HCT116 (cell line): ENCODE results near the gene GDF2. TPM values are rescaled to one million over a fixed set of nuclear protein-coding genes. Genes with fewer than 3 reads are reported as not detected.

Experiments used
- ATAC-seq: fragments of 200-7000 bp; cut with Tn5 transposase; 2 replicates; pipeline ENCODE4 v1.9.1; 2020; ENCODE audit warnings: mild to moderate bottlenecking, moderate library complexity
- BruUV-seq: library from RNA; stranded (reverse); fragments of 400-500 nt; replicated peaks from 2 replicates; lab custom pipeline; 2021; lab: Mats Ljungman, UMichigan
- CTCF ChIA-PET: fragments of 300-600 bp; sonication (Branson Sonifier 250); formaldehyde crosslinking; loops from one replicate; lab custom pipeline; 2021; ENCODE audit warnings: antibody characterized with exemption; lab: Charles Lee
- POLR2A ChIA-PET: fragments of 300-600, 350-600 bp; sonication (Branson Sonifier 250); formaldehyde crosslinking; loops from one replicate; lab custom pipeline; 2021; ENCODE audit warnings: antibody characterized with exemption; lab: Charles Lee
- RAD21 ChIA-PET, 2 experiments: fragments of 300-600 bp; sonication (Branson Sonifier 250); formaldehyde crosslinking; loops; one replicate each; lab custom pipeline; 2023; ENCODE audit warnings: low total read pairs in 2 of 2; ENCODE audit not compliant: uncharacterized antibody in 2 of 2, unreplicated experiment in 2 of 2, low non-redundant PET in 1 of 2; lab: Charles Lee
- DNase-seq: peaks from one replicate; pipeline ENCODE4 v3.0.0-alpha.2; 2010; ENCODE audit warnings: low read depth, low spot score
- H2AFZ ChIP-seq: fragments of 200-600 bp; shearing (Covaris generic), sonication (generic); 2 replicates; pipeline ENCODE4 v1.6.1; 2017; ENCODE audit warnings: low read depth, mixed run types, mixed read lengths, antibody characterized with exemption, low read length; ENCODE audit not compliant: poor library complexity, severe bottlenecking
- H3K27ac ChIP-seq: 2 replicates; pipeline ENCODE4 v1.5.1; 2012; ENCODE audit warnings: low read depth, low read length
- H3K27me3 ChIP-seq: fragments of 200-600 bp; sonication (generic); 2 replicates; pipeline ENCODE4 v1.6.1; 2016; ENCODE audit warnings: mixed run types, low read length, mixed read lengths; ENCODE audit not compliant: insufficient read depth
- H3K36me3 ChIP-seq, 2 experiments: fragments of 200-500 bp in 1 of 2; fragments of 200-600 bp in 1 of 2; sonication (Bioruptor generic) in 1 of 2; sonication (generic) in 1 of 2; 2 replicates each; pipeline versions ENCODE4 v1.5.1 to v1.6.1; 2014 to 2016; ENCODE audit warnings: low read length in 2 of 2, inconsistent platforms in 1 of 2, mixed read lengths in 1 of 2, mixed run types in 1 of 2; ENCODE audit not compliant: insufficient read depth in 2 of 2, control insufficient read depth in 1 of 2
- H3K4me1 ChIP-seq, 2 experiments: fragments of 200-600 bp in 1 of 2; sonication (generic) in 1 of 2; 2 replicates each; pipeline versions ENCODE4 v1.5.1 to v1.6.1; 2012 to 2017; ENCODE audit warnings: low read length in 2 of 2, inconsistent platforms in 1 of 2, mild to moderate bottlenecking in 1 of 2, mixed read lengths in 1 of 2, mixed run types in 1 of 2, moderate library complexity in 1 of 2; ENCODE audit not compliant: insufficient read depth in 2 of 2, control insufficient read depth in 1 of 2
- H3K4me2 ChIP-seq: fragments of 200-600 bp; sonication (generic); 2 replicates; pipeline ENCODE4 v1.6.1; 2017; ENCODE audit warnings: mixed run types, low read length, mixed read lengths
- H3K4me3 ChIP-seq, 2 experiments: fragments of 200-600 bp in 1 of 2; sonication (generic) in 1 of 2; replicated peaks in 1 of 2; 2 replicates each; pipeline ENCODE4 v1.5.1; 2011 to 2016; ENCODE audit warnings: low read length in 2 of 2, control low read depth in 1 of 2, low read depth in 1 of 2, mild to moderate bottlenecking in 1 of 2, mixed read lengths in 1 of 2, mixed run types in 1 of 2
- H3K79me2 ChIP-seq: fragments of 200-600 bp; sonication (generic); 2 replicates; pipeline ENCODE4 v1.6.1; 2017; ENCODE audit warnings: mild to moderate bottlenecking, mixed run types, low read length, moderate library complexity, mixed read lengths; ENCODE audit not compliant: insufficient read depth
- H3K9ac ChIP-seq: fragments of 200-600 bp; sonication (generic); 2 replicates; pipeline ENCODE4 v1.6.1; 2016; ENCODE audit warnings: low read length, mixed read lengths
- H3K9me2 ChIP-seq: fragments of 200-600 bp; sonication (generic), shearing (Covaris generic); 2 replicates; pipeline ENCODE4 v1.6.1; 2017; ENCODE audit warnings: mixed run types, mild to moderate bottlenecking, moderate library complexity; ENCODE audit not compliant: insufficient read depth
- H3K9me3 ChIP-seq, 2 experiments: fragments of 200-500 bp in 1 of 2; fragments of 200-600 bp in 1 of 2; sonication (Bioruptor generic) in 1 of 2; sonication (generic) in 1 of 2; 2 replicates each; pipeline ENCODE4 v1.6.1; 2014 to 2017; ENCODE audit warnings: low read length in 2 of 2, mixed read lengths in 2 of 2, inconsistent platforms in 1 of 2, low read depth in 1 of 2, mild to moderate bottlenecking in 1 of 2, mixed run types in 1 of 2, moderate library complexity in 1 of 2; ENCODE audit not compliant: control insufficient read depth in 1 of 2, insufficient read depth in 1 of 2
- H4K20me1 ChIP-seq: fragments of 200-600 bp; sonication (generic), shearing (Covaris generic); 2 replicates; pipeline ENCODE4 v1.6.1; 2017; ENCODE audit warnings: mixed run types, mild to moderate bottlenecking, moderate library complexity; ENCODE audit not compliant: insufficient read depth
- ATF3 ChIP-seq: IDR thresholded peaks from 2 replicates; pipeline ENCODE4 v1.6.1; 2012
- CEBPB ChIP-seq: IDR thresholded peaks from 2 replicates; pipeline ENCODE4 v1.6.1; 2012; ENCODE audit warnings: low read depth
- CTCF ChIP-seq, 3 experiments: fragments of 200-600 bp in 1 of 3; sonication (generic) in 1 of 3; IDR thresholded peaks in 2 of 3; conservative IDR thresholded peaks in 1 of 3; 2 replicates each; pipeline ENCODE4 v1.5.1; 2012 to 2017; ENCODE audit warnings: low read depth in 2 of 3, low read length in 2 of 3, antibody characterized with exemption in 1 of 3, borderline replicate concordance in 1 of 3, control low read depth in 1 of 3, mild to moderate bottlenecking in 1 of 3, mixed read lengths in 1 of 3, mixed run types in 1 of 3, moderate library complexity in 1 of 3; ENCODE audit not compliant: insufficient read depth in 1 of 3
- EZH2 ChIP-seq: fragments of 200-600 bp; sonication (generic); IDR thresholded peaks from 2 replicates; pipeline ENCODE4 v1.6.1; 2017; ENCODE audit warnings: antibody characterized with exemption, mixed run types
- FOSL1 ChIP-seq: IDR thresholded peaks from 2 replicates; pipeline ENCODE4 v1.6.1; 2012; ENCODE audit warnings: low read depth
- JUND ChIP-seq: IDR thresholded peaks from 2 replicates; pipeline ENCODE4 v1.6.1; 2012
- SRF ChIP-seq: IDR thresholded peaks from 2 replicates; pipeline ENCODE4 v1.6.1; 2012; ENCODE audit warnings: low read depth
- TCF7L2 ChIP-seq: IDR thresholded peaks from 2 replicates; pipeline ENCODE4 v1.7.0; 2011; ENCODE audit warnings: borderline replicate concordance, inconsistent platforms; ENCODE audit not compliant: insufficient read depth, insufficient read length; ENCODE audit errors: extremely low read depth
- YY1 ChIP-seq: IDR thresholded peaks from 2 replicates; pipeline ENCODE4 v1.6.1; 2011; ENCODE audit warnings: low read length, low read depth, moderate library complexity, mild to moderate bottlenecking; ENCODE audit not compliant: insufficient replicate concordance; ENCODE audit errors: extremely low read depth
- ZBTB33 ChIP-seq: IDR thresholded peaks from 2 replicates; pipeline ENCODE4 v1.6.1; 2011; ENCODE audit warnings: mild to moderate bottlenecking, low read length, moderate library complexity; ENCODE audit not compliant: insufficient replicate concordance; ENCODE audit errors: extremely low read depth
- ZFX ChIP-seq: fragments of 450-650 bp; IDR thresholded peaks from 2 replicates; pipeline ENCODE4 v1.6.1; 2017
- intact Hi-C: fragments of 100-400 bp; cut with micrococcal nuclease; formaldehyde crosslinking; loops from 2 replicates; pipeline ENCODE4 v1.10.0; 2022
- total RNA-seq: library from RNA; stranded (reverse); gene quantifications from one replicate; pipeline ENCODE4 v1.2.1, GENCODE V29; 2021; ENCODE audit not compliant: unreplicated experiment
- TF ChIP-seq, protein P1 (sequence below): IDR thresholded peaks from 2 replicates; pipeline ENCODE4 v1.6.1; 2012

The GDF2 gene
- total RNA-seq, 1 experiment from 2014 or later = not detected

DNA sequence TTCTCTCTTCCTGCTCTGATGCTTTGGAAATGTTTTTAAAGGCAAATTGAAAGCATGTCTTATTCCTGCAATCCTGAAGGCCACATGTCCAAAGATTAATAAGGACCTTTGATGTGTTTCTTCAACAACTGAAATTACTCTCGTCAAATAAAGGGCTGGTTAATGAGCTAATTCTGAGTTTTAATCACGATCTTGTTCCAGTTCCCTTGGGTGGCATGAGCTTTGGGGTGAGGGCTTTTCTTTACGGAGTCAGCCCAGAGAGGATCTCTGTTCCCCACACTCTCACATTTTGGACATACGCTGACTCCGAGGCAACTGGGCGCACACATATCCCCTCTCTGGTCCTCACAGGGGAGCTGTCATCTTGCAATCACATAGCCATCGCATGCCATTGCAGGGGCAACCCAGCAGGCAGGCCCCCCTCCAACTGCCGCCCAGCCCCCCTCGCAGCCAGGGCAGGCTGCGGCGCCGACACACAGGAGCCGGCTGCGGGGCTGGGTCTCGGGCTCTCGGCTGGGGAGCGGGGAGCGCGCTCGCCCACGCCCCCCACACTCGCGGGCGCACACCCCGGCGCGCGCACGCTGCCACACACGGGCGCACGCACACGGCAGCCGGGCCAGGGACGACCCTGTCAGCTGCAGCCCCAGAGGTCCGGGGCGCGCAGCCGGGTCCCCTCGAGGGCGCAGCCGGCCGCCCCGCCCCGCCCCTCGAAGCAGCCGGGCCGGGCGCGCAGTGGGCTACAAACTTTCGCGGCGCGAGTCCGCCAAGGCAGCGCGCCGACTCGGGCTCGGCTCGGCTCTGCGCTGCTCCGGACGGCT, 22.4 kb upstream of the GDF2 start, which contains the start of gene GDF10:
Gene GDF10, plus strand, starts transcription at position 587 of the 818 bp plus-strand sequence. CDS start 455 bp downstream, outside the sequence.
- Histone ChIP-seq H3K4me1 (no peaks in the 10 kb centered on the region), H3K4me2 (no peak within 1 kb of the TSS), H3K36me3 (no peaks in the 10 kb centered on the region), H3K27ac (no peak within 1 kb of the TSS), H2AFZ (no peak within 1 kb of the TSS), H4K20me1 (no peaks in the 10 kb centered on the region), H3K9me2 (no peaks in the 10 kb centered on the region), H3K27me3 (0 out of 2 replicates have a peak, but pooled peaks cover 11% of the 10 kb centered on the region), H3K79me2 (no peaks in the 10 kb centered on the region), H3K9ac (no peak within 1 kb of the TSS), H3K4me3 (no peak within 1 kb of the TSS), H3K9me3 (no peaks in the 10 kb centered on the region)
- ATAC-seq = no peak
- TF ChIP-seq EZH2 = no peak
- no peak for TF ChIP-seq TCF7L2
- TF ChIP-seq, protein P1, sequence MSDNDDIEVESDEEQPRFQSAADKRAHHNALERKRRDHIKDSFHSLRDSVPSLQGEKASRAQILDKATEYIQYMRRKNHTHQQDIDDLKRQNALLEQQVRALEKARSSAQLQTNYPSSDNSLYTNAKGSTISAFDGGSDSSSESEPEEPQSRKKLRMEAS = no peak
- TF ChIP-seq SRF = no peak
- no peak for TF ChIP-seq JUND
- no peak for TF ChIP-seq YY1
- no peak for TF ChIP-seq FOSL1
- TF ChIP-seq CTCF (IDR thresholded peaks at IDR 0.05 in 2 of 3, conservative IDR thresholded peaks at IDR 0.05 in 1 of 3; ENCODE audit: borderline replicate concordance in 1 of 3, insufficient read depth in 1 of 3, low read depth in 2 of 3, low read length in 2 of 3) = no peak
- TF ChIP-seq ZBTB33 = no peak
- TF ChIP-seq CEBPB = no peak
- TF ChIP-seq ZFX = no peak
- TF ChIP-seq ATF3 = no peak
- ChIA-PET CTCF (no interaction called here), RAD21 (no interaction called here), POLR2A (no interaction called here)
- BruUV-seq = no TSS peak
- intact Hi-C loops = no loop called here
- DNase-seq = no peak
